Astrocyte (in vitro differentiated cells and primary cell): ENCODE data around the gene GAB1. TPM values are rescaled to one million over a fixed set of nuclear protein-coding genes. Genes with fewer than 3 reads are reported as not detected.

Experiments used
- DNase-seq: peaks from one replicate; pipeline ENCODE4 v3.0.0-alpha.2; 2010; ENCODE audit warnings: low read depth
- FAIRE-seq: peaks from 2 replicates; lab custom pipeline; 2011; peaks lifted over from hg19 to GRCh38; lab: Jason Lieb, UNC
- H2AFZ ChIP-seq: 2 replicates; pipeline ENCODE4 v1.6.0; 2012; ENCODE audit warnings: low read depth, low read length, inconsistent platforms
- H3K27ac ChIP-seq: 2 replicates; pipeline ENCODE4 v1.5.1; 2011; ENCODE audit warnings: low read depth, low read length, inconsistent platforms
- H3K27me3 ChIP-seq: 2 replicates; pipeline ENCODE4 v1.6.0; 2011; ENCODE audit warnings: low read length, inconsistent platforms; ENCODE audit not compliant: insufficient read depth
- H3K36me3 ChIP-seq: 2 replicates; pipeline ENCODE4 v1.5.1; 2011; ENCODE audit warnings: low read length, inconsistent platforms; ENCODE audit not compliant: insufficient read depth
- H3K4me1 ChIP-seq: 2 replicates; pipeline ENCODE4 v1.5.1; 2011; ENCODE audit warnings: low read length, inconsistent platforms; ENCODE audit not compliant: insufficient read depth
- H3K4me2 ChIP-seq: 2 replicates; pipeline ENCODE4 v1.6.0; 2012; ENCODE audit warnings: low read length, inconsistent platforms
- H3K4me3 ChIP-seq: 2 replicates; pipeline ENCODE4 v1.5.1; 2011; ENCODE audit warnings: low read depth, mild to moderate bottlenecking, low read length, inconsistent platforms; ENCODE audit not compliant: insufficient read depth
- H3K79me2 ChIP-seq: 2 replicates; pipeline ENCODE4 v1.6.0; 2012; ENCODE audit warnings: mild to moderate bottlenecking, low read length, inconsistent platforms; ENCODE audit not compliant: insufficient read depth
- H3K9ac ChIP-seq: 2 replicates; pipeline ENCODE4 v1.6.0; 2012; ENCODE audit warnings: mild to moderate bottlenecking, low read length, inconsistent platforms
- H3K9me3 ChIP-seq: 2 replicates; pipeline ENCODE4 v1.5.1; 2012; ENCODE audit warnings: low read depth, mild to moderate bottlenecking, low read length, inconsistent platforms; ENCODE audit not compliant: insufficient read depth
- H4K20me1 ChIP-seq: 2 replicates; pipeline ENCODE4 v1.6.0; 2012; ENCODE audit warnings: low read length, inconsistent platforms; ENCODE audit not compliant: insufficient read depth
- H3K27ac Mint-ChIP-seq: one replicate; pipeline ENCODE4 v1.8.0; 2021; ENCODE audit warnings: mild to moderate bottlenecking, mixed read lengths; ENCODE audit not compliant: unreplicated experiment
- H3K27me3 Mint-ChIP-seq: one replicate; pipeline ENCODE4 v1.8.0; 2021; ENCODE audit warnings: low read depth, mixed read lengths; ENCODE audit not compliant: unreplicated experiment
- H3K36me3 Mint-ChIP-seq: one replicate; pipeline ENCODE4 v1.8.0; 2021; ENCODE audit warnings: low read depth, mixed read lengths; ENCODE audit not compliant: unreplicated experiment
- H3K4me1 Mint-ChIP-seq: one replicate; pipeline ENCODE4 v1.8.0; 2021; ENCODE audit warnings: low read depth, mixed read lengths; ENCODE audit not compliant: unreplicated experiment
- H3K4me3 Mint-ChIP-seq: one replicate; pipeline ENCODE4 v1.8.0; 2021; ENCODE audit warnings: mild to moderate bottlenecking, moderate library complexity, mixed read lengths; ENCODE audit not compliant: unreplicated experiment
- H3K9me3 Mint-ChIP-seq: one replicate; pipeline ENCODE4 v1.8.0; 2021; ENCODE audit warnings: mild to moderate bottlenecking, mixed read lengths; ENCODE audit not compliant: unreplicated experiment
- EZH2 ChIP-seq: IDR thresholded peaks from 2 replicates; pipeline ENCODE4 v1.6.1; 2012; ENCODE audit warnings: mild to moderate bottlenecking, low read length, inconsistent platforms; ENCODE audit not compliant: insufficient read depth
- total RNA-seq: library from RNA; stranded (reverse); gene quantifications from 2 replicates; pipeline ENCODE4 v1.2.1, GENCODE V29; 2021
- TF ChIP-seq, protein P1 (sequence below): IDR thresholded peaks from 2 replicates; pipeline ENCODE4 v1.5.1; 2011; ENCODE audit warnings: low read depth, mild to moderate bottlenecking, inconsistent platforms, low read length, moderate library complexity; ENCODE audit not compliant: insufficient read depth

Gene GAB1
- total RNA-seq, 1 donor from 2014 or later: 12.4 TPM

DNA sequence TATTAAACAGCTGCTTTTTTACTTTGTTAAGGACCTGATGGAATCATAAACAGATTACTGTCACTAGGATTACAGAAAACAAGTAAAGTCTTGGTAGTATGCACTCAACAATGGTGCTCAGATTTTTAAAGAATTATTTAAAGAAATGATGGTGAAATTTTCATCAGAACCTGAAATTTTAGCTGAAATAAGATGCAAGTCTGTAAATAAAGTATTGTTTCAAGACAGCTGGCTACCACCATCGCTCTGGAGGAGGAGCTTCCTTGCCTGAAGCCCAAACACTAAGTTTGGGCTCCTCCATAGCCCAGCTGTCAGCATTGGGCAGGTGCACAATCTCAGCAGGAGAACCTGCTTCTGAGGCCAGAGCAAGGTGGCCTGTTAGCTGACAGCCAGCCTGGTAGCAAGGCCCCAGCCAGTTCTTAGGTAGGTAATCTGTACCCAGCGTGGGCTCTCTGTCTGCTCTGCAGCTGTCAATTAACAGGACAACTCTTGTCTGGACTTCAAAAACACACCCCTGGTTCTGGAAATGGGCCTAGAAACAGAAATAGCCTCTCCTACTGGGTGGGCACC lies 4.6 kb downstream of the GAB1 start:
- H3K9ac ChIP-seq: no peak overlapping the region
- no peak overlapping the region for H3K4me2 ChIP-seq
- Mint-ChIP-seq H3K9me3 (no peaks in the 10 kb centered on the region), H3K36me3 (no peaks in the 10 kb centered on the region), H3K27me3 (no peaks in the 10 kb centered on the region), H3K27ac (no peak overlapping the region), H3K4me3 (no peak overlapping the region), H3K4me1 (peaks cover 9% of the 10 kb centered on the region)
- H4K20me1 ChIP-seq: peaks cover 26% of the 10 kb centered on the region
- H3K27ac ChIP-seq: no peak overlapping the region
- H3K79me2 ChIP-seq: peaks cover 23% of the 10 kb centered on the region
- peaks cover 8% of the 10 kb centered on the region for H3K4me1 ChIP-seq
- DNase-seq (no peak), FAIRE-seq (no peak)
- H3K9me3 ChIP-seq: no peaks in the 10 kb centered on the region
- no peaks in the 10 kb centered on the region for H3K36me3 ChIP-seq
- no peak overlapping the region for H2AFZ ChIP-seq
- no peak overlapping the region for H3K4me3 ChIP-seq
- no peaks in the 10 kb centered on the region for H3K27me3 ChIP-seq
- TF ChIP-seq, protein P1, sequence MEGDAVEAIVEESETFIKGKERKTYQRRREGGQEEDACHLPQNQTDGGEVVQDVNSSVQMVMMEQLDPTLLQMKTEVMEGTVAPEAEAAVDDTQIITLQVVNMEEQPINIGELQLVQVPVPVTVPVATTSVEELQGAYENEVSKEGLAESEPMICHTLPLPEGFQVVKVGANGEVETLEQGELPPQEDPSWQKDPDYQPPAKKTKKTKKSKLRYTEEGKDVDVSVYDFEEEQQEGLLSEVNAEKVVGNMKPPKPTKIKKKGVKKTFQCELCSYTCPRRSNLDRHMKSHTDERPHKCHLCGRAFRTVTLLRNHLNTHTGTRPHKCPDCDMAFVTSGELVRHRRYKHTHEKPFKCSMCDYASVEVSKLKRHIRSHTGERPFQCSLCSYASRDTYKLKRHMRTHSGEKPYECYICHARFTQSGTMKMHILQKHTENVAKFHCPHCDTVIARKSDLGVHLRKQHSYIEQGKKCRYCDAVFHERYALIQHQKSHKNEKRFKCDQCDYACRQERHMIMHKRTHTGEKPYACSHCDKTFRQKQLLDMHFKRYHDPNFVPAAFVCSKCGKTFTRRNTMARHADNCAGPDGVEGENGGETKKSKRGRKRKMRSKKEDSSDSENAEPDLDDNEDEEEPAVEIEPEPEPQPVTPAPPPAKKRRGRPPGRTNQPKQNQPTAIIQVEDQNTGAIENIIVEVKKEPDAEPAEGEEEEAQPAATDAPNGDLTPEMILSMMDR: no peak
- no peak for TF ChIP-seq EZH2

DNA sequence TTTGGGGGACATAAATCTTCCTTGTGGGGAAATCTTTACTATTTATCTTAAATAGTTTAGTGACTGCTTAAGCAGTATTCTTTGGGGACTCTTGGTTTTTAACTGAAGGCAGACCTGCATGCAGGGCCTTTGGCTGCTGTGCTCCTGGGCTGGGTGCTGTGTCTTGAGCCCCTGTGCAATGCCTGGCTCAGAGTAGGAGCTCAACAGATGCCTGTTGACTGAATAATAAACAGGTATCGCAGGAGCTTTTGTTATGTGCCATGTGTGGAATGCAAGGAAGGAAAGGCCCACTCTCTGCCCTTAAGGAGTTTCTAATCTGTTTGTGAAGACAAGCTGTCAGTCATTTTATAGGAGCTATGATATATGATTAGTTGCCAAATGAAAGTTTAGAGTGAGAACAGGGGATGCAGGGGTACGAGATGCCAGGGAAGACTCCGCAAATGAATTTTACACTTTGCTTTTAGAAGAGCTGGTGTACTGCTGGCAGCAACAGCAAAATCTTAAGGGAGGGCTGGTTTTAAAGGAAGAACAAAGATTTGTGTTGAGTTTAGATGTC lies 6.7 kb downstream of the GAB1 start:
- Mint-ChIP-seq H3K27me3 (no peaks in the 10 kb centered on the region), H3K9me3 (no peaks in the 10 kb centered on the region), H3K4me1 (peaks cover 11% of the 10 kb centered on the region), H3K36me3 (no peaks in the 10 kb centered on the region), H3K27ac (no peak overlapping the region), H3K4me3 (no peak overlapping the region)
- Histone ChIP-seq H3K79me2 (peaks cover 22% of the 10 kb centered on the region), H3K4me3 (no peak overlapping the region), H3K27ac (no peak overlapping the region), H2AFZ (no peak overlapping the region), H3K27me3 (no peaks in the 10 kb centered on the region), H4K20me1 (peaks cover 16% of the 10 kb centered on the region), H3K9me3 (no peaks in the 10 kb centered on the region), H3K4me1 (peaks cover 3% of the 10 kb centered on the region), H3K9ac (no peak overlapping the region), H3K36me3 (no peaks in the 10 kb centered on the region), H3K4me2 (no peak overlapping the region)
- no peak for TF ChIP-seq EZH2
- TF ChIP-seq, protein P1: no peak
- FAIRE-seq (no peak), DNase-seq (no peak)

DNA sequence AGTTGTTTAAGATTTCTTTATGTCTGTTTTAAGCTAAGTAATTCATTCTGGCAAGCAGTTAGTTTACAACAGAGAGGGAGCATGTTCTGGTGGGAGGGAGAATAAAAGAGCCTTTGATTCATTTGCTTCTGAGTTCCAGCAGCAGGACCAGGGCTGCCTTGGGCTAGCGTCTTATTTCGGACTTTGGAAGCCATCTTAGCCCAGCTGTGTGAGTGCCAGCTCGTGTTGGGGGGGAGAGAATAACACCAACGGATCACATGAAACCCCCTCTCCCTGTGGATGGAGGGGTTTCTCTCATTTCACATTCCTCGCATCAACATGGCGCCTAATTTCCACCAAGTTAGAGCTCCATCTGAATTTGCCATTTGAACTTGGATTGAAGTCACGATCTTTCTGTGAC lies 7.4 kb downstream of the GAB1 start:
- Histone ChIP-seq H3K27me3 (no peaks in the 10 kb centered on the region), H3K4me2 (peak overlapping the region; percentile 27), H3K9ac (no peak overlapping the region), H3K36me3 (no peaks in the 10 kb centered on the region), H4K20me1 (peaks cover 9% of the 10 kb centered on the region), H3K79me2 (peaks cover 17% of the 10 kb centered on the region), H3K9me3 (no peaks in the 10 kb centered on the region), H2AFZ (peak overlapping the region; percentile 61), H3K4me3 (no peak overlapping the region), H3K4me1 (peaks cover 3% of the 10 kb centered on the region), H3K27ac (no peak overlapping the region)
- TF ChIP-seq, protein P1: no peak
- no peak for TF ChIP-seq EZH2
- H3K27me3 Mint-ChIP-seq: no peaks in the 10 kb centered on the region
- H3K27ac Mint-ChIP-seq: no peak overlapping the region
- no peaks in the 10 kb centered on the region for H3K9me3 Mint-ChIP-seq
- no peak overlapping the region for H3K4me3 Mint-ChIP-seq
- no peak for DNase-seq
- no peaks in the 10 kb centered on the region for H3K36me3 Mint-ChIP-seq
- peaks cover 8% of the 10 kb centered on the region for H3K4me1 Mint-ChIP-seq
- no peak for FAIRE-seq
